ENCODE data around the gene STXBP3. TPM values are rescaled to one million over a fixed set of nuclear protein-coding genes. Genes with fewer than 3 reads are reported as not detected.

STXBP3 gene
- polyA plus RNA-seq, 2 of the 4 experiments (the other 2 are of a cell fraction), result 30.4 to 44.8 TPM

- WGBS (ENCODE audit: missing lambda C conversion rate), result 68% methylated on average over 3 of the region's 3 CpGs
- H3K4me2 ChIP-seq, result no peak overlapping the region
- no peaks in the 10 kb centered on the region for H3K9me3 ChIP-seq
- DNase-seq (ENCODE audit: low read depth in 1 of 2, low spot score in 1 of 2), result no peak
- POLR2A ChIA-PET, result no interaction called here
- H3K4me1 ChIP-seq, result no peaks in the 10 kb centered on the region
- FAIRE-seq, result no peak
- H3K27ac ChIP-seq, result no peak overlapping the region
- CTCF ChIA-PET, result no interaction called here
- TF ChIP-seq HEYL (CRISPR knock-in tag; IDR thresholded peaks at IDR 0.05), result no peak
- no peak for TF ChIP-seq REST (IDR thresholded peaks at IDR 0.05)
- no peak overlapping the region for H3K4me3 ChIP-seq
- no peak for ATAC-seq
Observed at GRCh38 chr1:108767708-108768107, 21.2 kb downstream of the STXBP3 start.

- Histone ChIP-seq H3K27ac (no peak overlapping the region), H3K4me2 (no peak overlapping the region), H3K9me3 (no peaks in the 10 kb centered on the region), H3K4me3 (no peak overlapping the region), H3K4me1 (no peaks in the 10 kb centered on the region)
- no peak for TF ChIP-seq HDAC2 (IDR thresholded peaks at IDR 0.05)
- ChIA-PET POLR2A (no interaction called here), CTCF (interaction anchor here (1.2 kb wide), 1 partner anchor 14 kb away, joined by 3 read pairs; no protein-coding TSS in a partner anchor)
- DNase-seq (ENCODE audit: low read depth in 1 of 2, low spot score in 1 of 2) (no peak), FAIRE-seq (no peak), ATAC-seq (no peak)
Observed at GRCh38 chr1:108777839-108778238, 31.4 kb downstream of the STXBP3 start.

- FAIRE-seq (no peak), DNase-seq (ENCODE audit: low read depth in 1 of 2, low spot score in 1 of 2) (no peak), ATAC-seq (no peak)
- no peaks in the 10 kb centered on the region for H3K4me1 ChIP-seq
- H3K4me2 ChIP-seq, result no peak overlapping the region
- H3K9me3 ChIP-seq, result no peaks in the 10 kb centered on the region
- H3K27ac ChIP-seq, result no peak overlapping the region
- ChIA-PET CTCF (interaction anchor here (1.1 kb wide), 1 partner anchor 49 kb away, joined by 3 read pairs; no protein-coding TSS in a partner anchor), POLR2A (no interaction called here)
- TF ChIP-seq ZSCAN20 (CRISPR knock-in tag; IDR thresholded peaks at IDR 0.05), result no peak
- TF ChIP-seq POLR2A (IDR thresholded peaks at IDR 0.05; ENCODE audit: low read length), result no peak
- TF ChIP-seq RFX5 (IDR thresholded peaks at IDR 0.05), result no peak
- no peak for TF ChIP-seq EP300 (IDR thresholded peaks at IDR 0.05)
- no peak overlapping the region for H3K4me3 ChIP-seq
Observed at GRCh38 chr1:108779455-108779854, 33.0 kb downstream of the STXBP3 start.

GRCh38 chr1:108780937-108781574, 34.6 kb downstream of the STXBP3 start:
- ChIA-PET POLR2A (no interaction called here), CTCF (no interaction called here)
- ATAC-seq (no peak), DNase-seq (ENCODE audit: low read depth in 1 of 2, low spot score in 1 of 2) (no peak), FAIRE-seq (no peak)
- TF ChIP-seq POLR2AphosphoS2 (conservative IDR thresholded peaks at IDR 0.05; ENCODE audit: low read length), result no peak
- no peak for TF ChIP-seq KDM5A (IDR thresholded peaks at IDR 0.05)
- TF ChIP-seq ZC3H11A (IDR thresholded peaks at IDR 0.05), result no peak
- TF ChIP-seq ESRRA (IDR thresholded peaks at IDR 0.05; ENCODE audit: borderline replicate concordance, low read length), result no peak
- no peak for TF ChIP-seq KDM1A (IDR thresholded peaks at IDR 0.05; ENCODE audit: low read depth)
- TF ChIP-seq ATOH8 (CRISPR knock-in tag; IDR thresholded peaks at IDR 0.05; ENCODE audit: low read depth), result no peak
- no peak for TF ChIP-seq NPAS2 (CRISPR knock-in tag; IDR thresholded peaks at IDR 0.05; ENCODE audit: borderline replicate concordance)
- TF ChIP-seq HMGXB4 (CRISPR knock-in tag; IDR thresholded peaks at IDR 0.05; ENCODE audit: borderline replicate concordance), result no peak
- no peak for TF ChIP-seq CBX2 (IDR thresholded peaks at IDR 0.05; ENCODE audit: borderline replicate concordance, low read depth)
- no peak for TF ChIP-seq FOXS1 (CRISPR knock-in tag; IDR thresholded peaks at IDR 0.05)
- TF ChIP-seq RAD21 (conservative IDR thresholded peaks at IDR 0.05 in 1 of 2, IDR thresholded peaks at IDR 0.05 in 1 of 2), result no peak
- no peak for TF ChIP-seq NR3C1 (IDR thresholded peaks at IDR 0.05)
- no peak for TF ChIP-seq RARB (CRISPR knock-in tag; IDR thresholded peaks at IDR 0.05)
- no peak for TF ChIP-seq RCOR1 (IDR thresholded peaks at IDR 0.05; ENCODE audit: low read depth, low read length)
- no peak for TF ChIP-seq GATA3 (IDR thresholded peaks at IDR 0.05; ENCODE audit: borderline replicate concordance)
- no peak for TF ChIP-seq RNF2 (IDR thresholded peaks at IDR 0.05; ENCODE audit: borderline replicate concordance, low read depth)
- no peak for TF ChIP-seq USF2 (IDR thresholded peaks at IDR 0.05)
- no peak for TF ChIP-seq FOSL2 (IDR thresholded peaks at IDR 0.05)
- TF ChIP-seq FOSL2 (CRISPR knock-in tag; IDR thresholded peaks at IDR 0.05), result no peak
- Histone ChIP-seq H3K27ac (no peak overlapping the region), H3K4me1 (no peaks in the 10 kb centered on the region), H3K4me3 (no peak overlapping the region), H3K9me3 (peaks cover 14% of the 10 kb centered on the region), H3K4me2 (no peak overlapping the region)
- WGBS (ENCODE audit: missing lambda C conversion rate), result 71% methylated on average over 3 of the region's 3 CpGs
